ENCODE measurements around the gene GRIA2.

The GRIA2 gene

GRCh38 chr4:157293673-157294072, 73.1 kb downstream of the GRIA2 start:
- no peak for TF ChIP-seq CTCF (IDR thresholded peaks at IDR 0.05)

GRCh38 chr4:157294575-157294974, 74.0 kb downstream of the GRIA2 start:
- no peak for TF ChIP-seq CTCF (IDR thresholded peaks at IDR 0.05)

GRCh38 chr4:157300701-157301100, 80.2 kb downstream of the GRIA2 start:
- no peak for TF ChIP-seq CTCF (IDR thresholded peaks at IDR 0.05)

- no peak for TF ChIP-seq CTCF (IDR thresholded peaks at IDR 0.05)
These were observed 83.0 kb downstream of the GRIA2 start for GRCh38 chr4:157303471-157303960.

GRCh38 chr4:157304769-157305168, 84.2 kb downstream of the GRIA2 start:
- no peak for TF ChIP-seq CTCF (IDR thresholded peaks at IDR 0.05)

GRCh38 chr4:157312702-157313101, 92.2 kb downstream of the GRIA2 start:
- TF ChIP-seq CTCF (IDR thresholded peaks at IDR 0.05): no peak

- TF ChIP-seq CTCF (IDR thresholded peaks at IDR 0.05): no peak
These were observed 94.4 kb downstream of the GRIA2 start for GRCh38 chr4:157314906-157315305.

GRCh38 chr4:157315968-157316367, 95.4 kb downstream of the GRIA2 start:
- no peak for TF ChIP-seq CTCF (IDR thresholded peaks at IDR 0.05)
